SK-N-MC (cell line): ENCODE measurements around the gene SCFD2.

Experiments used
- EZH2 ChIP-seq: fragments of 200-600 bp; sonication (generic); IDR thresholded peaks from one replicate; pipeline ENCODE4 v1.6.1; 2017; ENCODE audit warnings: antibody characterized with exemption
- FOXP2 ChIP-seq: optimal IDR thresholded peaks from 2 replicates; pipeline ENCODE3; 2011; ENCODE audit warnings: mild to moderate bottlenecking, moderate library complexity; ENCODE audit not compliant: insufficient read depth; ENCODE audit errors: extremely low read length, control extremely low read depth
- POLR2AphosphoS5 ChIP-seq: IDR thresholded peaks from 2 replicates; pipeline ENCODE4 v1.6.1; 2012; ENCODE audit warnings: mild to moderate bottlenecking, low read depth, low read length, borderline replicate concordance

- TF ChIP-seq POLR2AphosphoS5 = no peak
- TF ChIP-seq EZH2 = no peak
- no peak for TF ChIP-seq FOXP2
These were observed 382.9 kb downstream of the SCFD2 start for GRCh38 chr4:52982946-52983340.
